ENCODE data around the gene SERPINB6. TPM values are rescaled to one million over a fixed set of nuclear protein-coding genes. Genes with fewer than 3 reads are reported as not detected.

SERPINB6 gene
- total RNA-seq, 2 experiments from 2014 or later = 13.2 TPM; not detected in 1

- POLR2A ChIA-PET = interaction anchor here (1.0 to 1.2 kb wide), 2 partner anchors 11 to 89 kb away, joined by 3 to 4 read pairs; no protein-coding TSS in a partner anchor
- no peak overlapping the region for H3K4me2 ChIP-seq (ENCODE audit: low read length)
Measured at GRCh38 chr6:2977290-2977689, 5.9 kb upstream of the SERPINB6 start.

GRCh38 chr6:2976571-2977085 is 5.3 kb upstream of the SERPINB6 start:
- no peaks in the 10 kb centered on the region for H3K9me2 ChIP-seq (ENCODE audit: insufficient read depth, low read length)
- no peaks in the 10 kb centered on the region for H3K36me3 ChIP-seq (ENCODE audit: insufficient read depth, low read length)
- CTCF ChIA-PET (ENCODE audit: unreplicated experiment) = no interaction called here
- no peaks in the 10 kb centered on the region; the same call in 1 of the 2 replicates for H3K9me3 ChIP-seq (ENCODE audit: low read length)
- no peaks in the 10 kb centered on the region for H3K79me2 ChIP-seq (ENCODE audit: insufficient read depth, low read depth, low read length)
- peaks cover 3% of the 10 kb centered on the region for H3K4me1 ChIP-seq (ENCODE audit: insufficient read depth, low read length, poor library complexity, severe bottlenecking)
- no peak overlapping the region for H3K4me3 ChIP-seq (ENCODE audit: low read depth, low read length, poor library complexity, severe bottlenecking)
- intact Hi-C loops (cut with micrococcal nuclease; ENCODE audit: unreplicated experiment) = no loop called here
- H4K20me1 ChIP-seq (ENCODE audit: insufficient read depth, low read length) = no peaks in the 10 kb centered on the region
- H3K27ac ChIP-seq (ENCODE audit: low read depth, low read length, poor library complexity, severe bottlenecking) = no peak overlapping the region
- no peak for DNase-seq (ENCODE audit: low spot score)
- TF ChIP-seq EZH2phosphoT487 (IDR thresholded peaks at IDR 0.05; ENCODE audit: borderline replicate concordance, low read depth, low read length) = no peak
- TF ChIP-seq CTCF (conservative IDR thresholded peaks at IDR 0.05; ENCODE audit: low read length) = no peak
- no TSS peak for BruUV-seq (replicated peaks)
- no peak overlapping the region for H2AFZ ChIP-seq (ENCODE audit: low read length)
- POLR2A ChIA-PET = no interaction called here
- H3K4me2 ChIP-seq (ENCODE audit: low read length) = no peak overlapping the region

More at GRCh38 chr6:2977290-2977689, 5.9 kb upstream of the SERPINB6 start:
- Histone ChIP-seq H4K20me1 (ENCODE audit: insufficient read depth, low read length) (no peaks in the 10 kb centered on the region), H3K4me3 (ENCODE audit: low read depth, low read length, poor library complexity, severe bottlenecking) (no peak overlapping the region), H3K4me1 (ENCODE audit: insufficient read depth, low read length, poor library complexity, severe bottlenecking) (no peaks in the 10 kb centered on the region), H3K27ac (ENCODE audit: low read depth, low read length, poor library complexity, severe bottlenecking) (no peak overlapping the region), H3K9me3 (ENCODE audit: low read length) (no peaks in the 10 kb centered on the region; the same call in 1 of the 2 replicates), H2AFZ (ENCODE audit: low read length) (no peak overlapping the region), H3K79me2 (ENCODE audit: insufficient read depth, low read depth, low read length) (no peaks in the 10 kb centered on the region), H3K9me2 (ENCODE audit: insufficient read depth, low read length) (no peaks in the 10 kb centered on the region), H3K36me3 (ENCODE audit: insufficient read depth, low read length) (no peaks in the 10 kb centered on the region)
- TF ChIP-seq EZH2phosphoT487 (IDR thresholded peaks at IDR 0.05; ENCODE audit: borderline replicate concordance, low read depth, low read length) (no peak), CTCF (conservative IDR thresholded peaks at IDR 0.05; ENCODE audit: low read length) (no peak)
- BruUV-seq (replicated peaks) = no TSS peak
- CTCF ChIA-PET (ENCODE audit: unreplicated experiment) = no interaction called here
- no peak for DNase-seq (ENCODE audit: low spot score)
- intact Hi-C loops (cut with micrococcal nuclease; ENCODE audit: unreplicated experiment) = no loop called here

- H3K36me3 ChIP-seq (ENCODE audit: insufficient read depth, low read length) = no peaks in the 10 kb centered on the region
- H3K4me3 ChIP-seq (ENCODE audit: low read depth, low read length, poor library complexity, severe bottlenecking) = no peak overlapping the region
- peaks cover 6% of the 10 kb centered on the region for H3K4me1 ChIP-seq (ENCODE audit: insufficient read depth, low read length, poor library complexity, severe bottlenecking)
- no peak overlapping the region for H2AFZ ChIP-seq (ENCODE audit: low read length)
- DNase-seq (ENCODE audit: low spot score) = no peak
- TF ChIP-seq EZH2phosphoT487 (IDR thresholded peaks at IDR 0.05; ENCODE audit: borderline replicate concordance, low read depth, low read length) = no peak
- TF ChIP-seq CTCF (conservative IDR thresholded peaks at IDR 0.05; ENCODE audit: low read length) = no peak
- no peak overlapping the region for H3K4me2 ChIP-seq (ENCODE audit: low read length)
- H3K9me3 ChIP-seq (ENCODE audit: low read length) = no peaks in the 10 kb centered on the region; the same call in 1 of the 2 replicates
- no peaks in the 10 kb centered on the region for H4K20me1 ChIP-seq (ENCODE audit: insufficient read depth, low read length)
- no TSS peak for BruUV-seq (replicated peaks)
- CTCF ChIA-PET (ENCODE audit: unreplicated experiment) = no interaction called here
- H3K27ac ChIP-seq (ENCODE audit: low read depth, low read length, poor library complexity, severe bottlenecking) = no peak overlapping the region
- POLR2A ChIA-PET = interaction anchor here (0.6 to 1.1 kb wide), 3 partner anchors 24 to 33 kb away, joined by 3 to 4 read pairs (median 3); no protein-coding TSS in a partner anchor
- H3K79me2 ChIP-seq (ENCODE audit: insufficient read depth, low read depth, low read length) = no peaks in the 10 kb centered on the region
- no peaks in the 10 kb centered on the region for H3K9me2 ChIP-seq (ENCODE audit: insufficient read depth, low read length)
- intact Hi-C loops (cut with micrococcal nuclease; ENCODE audit: unreplicated experiment) = no loop called here
Measured at GRCh38 chr6:2976060-2976459, 4.7 kb upstream of the SERPINB6 start.

Measured in OCI-LY7 (cell line).